ENCODE measurements around the gene ZDHHC22. TPM values are rescaled to one million over a fixed set of nuclear protein-coding genes. Genes with fewer than 3 reads are reported as not detected.

Gene ZDHHC22
- total RNA-seq = not detected in 2 replicates

GRCh38 chr14:77141214-77142004 lies at the start of gene ZDHHC22:
Gene ZDHHC22, minus strand, starts transcription at chr14:77141791. Its CDS starts 2,053 bp downstream, at chr14:77139738.

DNA sequence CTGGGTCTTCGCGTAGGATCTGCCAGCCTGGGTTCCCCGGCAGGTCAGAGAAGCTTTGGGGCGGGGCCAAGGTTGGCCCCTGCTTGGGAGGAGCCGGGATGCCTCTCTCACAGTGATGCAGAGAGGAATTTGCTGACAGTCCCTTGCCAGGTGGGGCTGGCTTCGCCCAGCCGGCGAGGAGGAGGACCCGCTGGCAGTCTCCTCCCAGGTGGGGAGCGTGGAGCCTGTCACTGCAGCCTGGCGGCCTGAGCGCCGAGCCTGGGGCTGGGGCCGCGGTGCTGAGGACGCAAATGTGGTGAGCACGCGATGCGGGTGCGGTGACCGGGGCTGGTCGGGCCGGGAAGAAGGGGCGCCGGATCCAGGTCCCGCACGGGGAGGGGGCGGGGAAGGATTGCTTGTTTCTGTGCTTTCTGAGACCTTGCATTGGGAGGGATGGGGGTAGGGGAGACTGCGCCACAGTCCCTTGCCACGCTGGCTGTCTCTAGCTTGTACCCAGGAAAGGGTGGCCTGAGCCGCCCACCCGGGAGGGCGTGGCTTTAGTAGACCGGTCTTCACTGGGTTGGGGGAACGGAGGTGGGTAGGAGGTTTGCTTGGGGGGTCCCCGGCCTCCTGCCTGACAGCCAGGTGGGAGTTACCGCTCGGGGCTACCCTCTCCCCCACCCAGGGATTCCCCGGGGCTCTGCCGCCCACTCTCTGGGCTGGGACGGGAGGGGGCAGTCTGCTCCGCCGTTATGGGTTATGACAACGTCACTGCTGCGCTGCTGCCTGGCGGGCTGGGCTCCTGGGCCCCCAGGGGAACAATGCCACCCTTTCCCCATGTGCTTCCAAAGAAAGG lies 40.2 kb upstream of the ZDHHC22 start, which contains the start of gene TMEM63C:
Gene TMEM63C, plus strand, starts transcription at position 196 of the 835 bp plus-strand sequence. CDS start 37,016 bp downstream, outside the sequence.

GRCh38 chr14:77097700-77098528 lies 43.7 kb downstream of the ZDHHC22 start, which contains the start of gene CIPC:
Gene CIPC, plus strand, starts transcription at chr14:77098258. Its CDS starts 7,451 bp downstream, at chr14:77105709.

Other genes starting within 250 kb of the ZDHHC22 start
- 25.4 and 29.3 TPM in 2 replicates for gene IRF2BPL, start 113.1 kb downstream of the ZDHHC22 start, total RNA-seq
- gene CIPC, start 43.5 kb downstream of the ZDHHC22 start, total RNA-seq = 11.2 and 14.0 TPM in 2 replicates
- not detected in 2 replicates for gene TMEM63C, start 40.0 kb upstream of the ZDHHC22 start, total RNA-seq
- not detected in 2 replicates for gene NGB, start 129.4 kb upstream of the ZDHHC22 start, total RNA-seq
- 5.6 and 22.6 TPM in 2 replicates for gene POMT2, start 179.1 kb upstream of the ZDHHC22 start, total RNA-seq
- 18.4 and 20.8 TPM in 2 replicates for gene GSTZ1, start 179.2 kb upstream of the ZDHHC22 start, total RNA-seq
- gene TMED8, start 235.3 kb upstream of the ZDHHC22 start, total RNA-seq = 7.8 and 8.1 TPM in 2 replicates
- gene SAMD15, start 235.6 kb upstream of the ZDHHC22 start, total RNA-seq = 0.53 and 0.64 TPM in 2 replicates

All from mammary microvascular endothelial cell (primary cell).